Measurements from ENCODE around the gene MAP2K3.

GRCh38 chr17:21355586-21355985 is 71.1 kb downstream of the MAP2K3 start:
- TF ChIP-seq CTCF (IDR thresholded peaks at IDR 0.05) (no peak), NR2C2 (CRISPR knock-in tag; IDR thresholded peaks at IDR 0.05) (no peak), E2F5 (CRISPR knock-in tag; IDR thresholded peaks at IDR 0.05) (no peak), CREM (CRISPR knock-in tag; IDR thresholded peaks at IDR 0.05) (no peak), RELA (CRISPR knock-in tag; IDR thresholded peaks at IDR 0.05; ENCODE audit: borderline replicate concordance) (no peak), ELF4 (CRISPR knock-in tag; IDR thresholded peaks at IDR 0.05; ENCODE audit: low read depth) (no peak), USF2 (CRISPR knock-in tag; IDR thresholded peaks at IDR 0.05) (no peak), JUN (CRISPR knock-in tag; IDR thresholded peaks at IDR 0.05) (no peak), E2F1 (CRISPR knock-in tag; IDR thresholded peaks at IDR 0.05) (no peak)

Data from WTC11 (cell line).